Astrocyte of the spinal cord (primary cell): ENCODE data around the gene COL23A1.

Experiments
- DNase-seq: peaks from one replicate; pipeline ENCODE4 v3.0.0; 2011; ENCODE audit warnings: low read depth, low spot score
- H3K4me3 ChIP-seq: 2 replicates; pipeline ENCODE4 v1.5.1; 2011; ENCODE audit warnings: low read depth, mild to moderate bottlenecking, low read length, moderate library complexity
- CTCF ChIP-seq: IDR thresholded peaks from 2 replicates; pipeline ENCODE4 v1.5.1; 2012; ENCODE audit warnings: low read depth, mild to moderate bottlenecking, low read length, inconsistent platforms
- in situ Hi-C: cut with HindIII; loops from 2 replicates; pipeline ENCODE4 v1.10.0; 2017; ENCODE audit warnings: low sequenced_read_pairs

Gene COL23A1

GRCh38 chr5:178383301-178383918, 206.8 kb downstream of the COL23A1 start:
- TF ChIP-seq CTCF = no peak
- no peak overlapping the region for H3K4me3 ChIP-seq
- in situ Hi-C loops = no loop called here

GRCh38 chr5:178382754-178383164, 207.4 kb downstream of the COL23A1 start:
- no peak for TF ChIP-seq CTCF
- no peak for DNase-seq
- in situ Hi-C loops = no loop called here

More at GRCh38 chr5:178383301-178383918, 206.8 kb downstream of the COL23A1 start:
- no peak for DNase-seq

GRCh38 chr5:178381921-178382695, 208.1 kb downstream of the COL23A1 start:
- no peak for TF ChIP-seq CTCF
- DNase-seq = no peak
- in situ Hi-C loops = no loop called here
- no peak overlapping the region for H3K4me3 ChIP-seq

More at GRCh38 chr5:178382754-178383164, 207.4 kb downstream of the COL23A1 start:
- no peak overlapping the region for H3K4me3 ChIP-seq

GRCh38 chr5:178381206-178381605, 209.0 kb downstream of the COL23A1 start:
- no peak for DNase-seq
- no peak overlapping the region for H3K4me3 ChIP-seq
- in situ Hi-C loops = no loop called here

GRCh38 chr5:178380541-178381074, 209.6 kb downstream of the COL23A1 start:
- DNase-seq = no peak
- no peak for TF ChIP-seq CTCF
- H3K4me3 ChIP-seq = no peak overlapping the region
- in situ Hi-C loops = no loop called here

More at GRCh38 chr5:178381206-178381605, 209.0 kb downstream of the COL23A1 start:
- TF ChIP-seq CTCF = no peak

- in situ Hi-C loops = no loop called here
- no peak for TF ChIP-seq CTCF
- DNase-seq = no peak
- H3K4me3 ChIP-seq = no peak overlapping the region
These were observed 210.1 kb downstream of the COL23A1 start for GRCh38 chr5:178380086-178380485.
